Endothelial cell of umbilical vein (primary cell): Measurements from ENCODE around the gene MAFB. TPM values are rescaled to one million over a fixed set of nuclear protein-coding genes. Genes with fewer than 3 reads are reported as not detected.

ENCODE experiments used
- BruUV-seq: library from RNA; stranded (reverse); fragments of 400-500 nt; replicated peaks from 2 replicates; lab custom pipeline; 2021; lab: Mats Ljungman, UMichigan
- CTCF ChIA-PET: fragments of 300-600, 350-600 bp; sonication (Branson Sonifier 250); formaldehyde crosslinking; loops from one replicate; lab custom pipeline; 2021; ENCODE audit warnings: antibody characterized with exemption, inconsistent platforms; lab: Charles Lee
- POLR2A ChIA-PET: fragments of 300-600, 350-600 bp; sonication (Branson Sonifier 250); formaldehyde crosslinking; loops from one replicate; lab custom pipeline; 2021; ENCODE audit warnings: antibody characterized with exemption, inconsistent platforms; lab: Charles Lee
- DNase-seq: peaks from one replicate; pipeline ENCODE4 v3.0.0-alpha.2; 2011; ENCODE audit warnings: low read depth, low spot score
- FAIRE-seq: peaks from 2 replicates; lab custom pipeline; 2011; peaks lifted over from hg19 to GRCh38; lab: Jason Lieb, UNC
- H2AFZ ChIP-seq: 2 replicates; pipeline ENCODE4 v1.6.0; 2012; ENCODE audit warnings: low read depth, low read length, control low read depth, inconsistent platforms
- H3K27ac ChIP-seq: 2 replicates; pipeline ENCODE4 v1.5.1; 2011; ENCODE audit warnings: low read depth, mild to moderate bottlenecking, control low read depth, low read length, moderate library complexity; ENCODE audit not compliant: insufficient read depth
- H3K27me3 ChIP-seq, 2 experiments: 2 replicates each; pipeline versions ENCODE4 v1.6.0 to v1.6.1; 2011; ENCODE audit warnings: low read length in 2 of 2, mixed read lengths in 1 of 2; ENCODE audit not compliant: control insufficient read depth in 2 of 2, insufficient read depth in 2 of 2
- H3K36me3 ChIP-seq, 2 experiments: 2 replicates in 1 of 2; 3 replicates in 1 of 2; pipeline ENCODE4 v1.5.1; 2011; ENCODE audit warnings: low read length in 2 of 2, mild to moderate bottlenecking in 1 of 2, moderate library complexity in 1 of 2; ENCODE audit not compliant: control insufficient read depth in 2 of 2, insufficient read depth in 2 of 2; ENCODE audit errors: extremely low read depth in 1 of 2
- H3K4me1 ChIP-seq: 3 replicates; pipeline ENCODE4 v1.5.1; 2011; ENCODE audit warnings: mild to moderate bottlenecking, low read length; ENCODE audit not compliant: control insufficient read depth, insufficient read depth; ENCODE audit errors: extremely low read depth
- H3K4me2 ChIP-seq: 2 replicates; pipeline ENCODE4 v1.6.1; 2011; ENCODE audit warnings: low read length, control low read depth, mixed read lengths; ENCODE audit not compliant: insufficient read depth
- H3K4me3 ChIP-seq, 3 experiments: fragments of 200-600 bp in 1 of 3; sonication (generic), shearing (Covaris generic) in 1 of 3; replicated peaks in 1 of 3; 2 replicates each; pipeline ENCODE4 v1.5.1; 2011 to 2016; ENCODE audit warnings: control low read depth in 3 of 3, low read length in 3 of 3, mild to moderate bottlenecking in 2 of 3, inconsistent platforms in 1 of 3, low read depth in 1 of 3, moderate library complexity in 1 of 3; ENCODE audit not compliant: insufficient read depth in 1 of 3
- H3K79me2 ChIP-seq: 2 replicates; pipeline ENCODE4 v1.6.0; 2012; ENCODE audit warnings: low read length, inconsistent platforms; ENCODE audit not compliant: control insufficient read depth, insufficient read depth
- H3K9ac ChIP-seq: replicated peaks from 2 replicates; pipeline ENCODE3; 2011; ENCODE audit warnings: low read length, control low read depth; ENCODE audit not compliant: insufficient read depth; ENCODE audit errors: extremely low read depth
- H3K9me1 ChIP-seq: replicated peaks from 3 replicates; pipeline ENCODE4 v1.6.0; 2011; ENCODE audit warnings: mild to moderate bottlenecking, low read length; ENCODE audit not compliant: control insufficient read depth, insufficient read depth; ENCODE audit errors: extremely low read depth
- H3K9me3 ChIP-seq: replicated peaks from 2 replicates; pipeline ENCODE4 v1.5.1; 2012; ENCODE audit warnings: low read length, inconsistent platforms; ENCODE audit not compliant: control insufficient read depth, insufficient read depth
- H4K20me1 ChIP-seq: replicated peaks from 2 replicates; pipeline ENCODE3; 2011; ENCODE audit warnings: mild to moderate bottlenecking, low read length; ENCODE audit not compliant: control insufficient read depth, insufficient read depth; ENCODE audit errors: extremely low read depth
- EZH2 ChIP-seq: IDR thresholded peaks from 2 replicates; pipeline ENCODE4 v1.6.1; 2012; ENCODE audit warnings: borderline replicate concordance, low read depth, mild to moderate bottlenecking, moderate library complexity, low read length, inconsistent platforms; ENCODE audit not compliant: severe bottlenecking
- FOS ChIP-seq: IDR thresholded peaks from 2 replicates; pipeline ENCODE4 v1.6.1; 2011; ENCODE audit warnings: mild to moderate bottlenecking, low read length, moderate library complexity, borderline replicate concordance; ENCODE audit not compliant: insufficient read depth
- GATA2 ChIP-seq: IDR thresholded peaks from 2 replicates; pipeline ENCODE4 v1.7.0; 2011; ENCODE audit warnings: low read depth, mild to moderate bottlenecking, moderate library complexity, mixed read lengths, low read length; ENCODE audit not compliant: insufficient read length, insufficient read depth
- JUN ChIP-seq: IDR thresholded peaks from 2 replicates; pipeline ENCODE4 v1.6.1; 2011; ENCODE audit warnings: borderline replicate concordance, low read depth; ENCODE audit not compliant: insufficient read length, insufficient read depth
- MYC ChIP-seq: IDR thresholded peaks from one replicate; pipeline ENCODE4 v1.6.1; 2011; ENCODE audit warnings: mild to moderate bottlenecking, low read depth, low read length
- POLR2A ChIP-seq: IDR thresholded peaks from 2 replicates; pipeline ENCODE4 v1.6.1; 2012; ENCODE audit warnings: low read depth, mild to moderate bottlenecking, control low read depth, low read length
- POLR2AphosphoS5 ChIP-seq: IDR thresholded peaks from 2 replicates; pipeline ENCODE4 v1.6.1; 2012; ENCODE audit warnings: low read depth, mild to moderate bottlenecking, control low read depth, low read length, moderate library complexity; ENCODE audit not compliant: insufficient read depth
- dilution Hi-C: fragments of 300-500 bp; cut with MboI; formaldehyde crosslinking; loops from one replicate; pipeline ENCODE4 v1.15.0; 2019; ENCODE audit warnings: low sequenced_read_pairs; ENCODE audit not compliant: extremely low pct_ligation_motif_present
- intact Hi-C: fragments of 100-400 bp; cut with micrococcal nuclease; formaldehyde crosslinking; loops from one replicate; pipeline ENCODE4 v1.10.0; 2022
- polyA plus RNA-seq, 4 experiments: library from polyadenylated mRNA; depleted of rRNA in 3 of 4; stranded (reverse) in 3 of 4; unstranded in 1 of 4; fragments of >200 nt; gene quantifications; 2 replicates each; pipeline versions ENCODE4 v1.2.1 to v1.2.3, GENCODE V29; 2011 to 2012; ENCODE audit warnings: missing spikeins in 1 of 4
- total RNA-seq: library from RNA; stranded (reverse); gene quantifications from 2 replicates; pipeline ENCODE4 v1.2.3, GENCODE V29; 2021
- TF ChIP-seq, protein P1 (sequence below), 2 donors: IDR thresholded peaks; 1 replicate in 1 of 2; 2 replicates in 1 of 2; pipeline ENCODE4 v1.5.1; 2011; ENCODE audit warnings: low read length in 2 of 2, mild to moderate bottlenecking in 2 of 2, moderate library complexity in 2 of 2, control low read depth in 1 of 2, inconsistent platforms in 1 of 2, low read depth in 1 of 2; ENCODE audit not compliant: insufficient read depth in 1 of 2; ENCODE audit errors: extremely low read depth in 1 of 2
- TF ChIP-seq, protein P2 (sequence below): IDR thresholded peaks from 2 replicates; pipeline ENCODE4 v1.6.1; 2011; ENCODE audit not compliant: insufficient read depth, insufficient read length

MAFB gene
- total and polyA plus RNA-seq, 2 donors (not counting 3 experiments of a cell fraction or from before 2014, with no cell fraction given), result 1.8 to 3.4 TPM

DNA sequence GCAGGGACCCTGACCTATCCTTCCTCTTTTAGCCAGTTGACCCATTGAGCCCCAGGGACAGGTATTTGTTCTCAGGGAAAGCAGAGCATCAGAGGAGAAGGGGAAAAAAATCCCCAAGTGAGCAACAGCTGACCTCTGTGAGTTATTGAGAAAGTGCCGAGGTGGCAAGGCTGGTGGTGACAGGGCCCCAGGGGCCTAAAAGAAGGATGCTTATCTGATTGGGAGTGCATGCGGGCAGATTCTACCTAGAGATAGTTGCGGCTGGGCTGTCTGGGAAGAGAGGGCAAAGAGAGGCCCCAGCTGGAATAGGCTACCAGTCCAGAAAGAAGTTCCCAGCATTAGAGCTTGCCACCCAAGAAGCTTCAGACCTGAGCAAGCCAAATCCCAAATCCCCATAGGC is 26.5 kb upstream of the MAFB start:
- no TSS peak for BruUV-seq
- intact Hi-C loops, result no loop called here
- POLR2A ChIA-PET, result no interaction called here

More for the DNA sequence above, 26.5 kb upstream of the MAFB start:
- H2AFZ ChIP-seq, result no peak overlapping the region
- H3K79me2 ChIP-seq, result no peaks in the 10 kb centered on the region
- no peak overlapping the region for H3K4me2 ChIP-seq
- dilution Hi-C loops, result no loop called here
- H3K27me3 ChIP-seq, result peaks cover 0 to 3% of the 10 kb centered on the region in 2 experiments
- H4K20me1 ChIP-seq, result no peaks in the 10 kb centered on the region
- no peaks in the 10 kb centered on the region for H3K36me3 ChIP-seq
- no peak overlapping the region for H3K9ac ChIP-seq
- TF ChIP-seq POLR2AphosphoS5 (no peak), POLR2A (no peak), FOS (no peak), JUN (no peak), MYC (no peak), GATA2 (no peak), EZH2 (no peak)
- TF ChIP-seq, protein P1, sequence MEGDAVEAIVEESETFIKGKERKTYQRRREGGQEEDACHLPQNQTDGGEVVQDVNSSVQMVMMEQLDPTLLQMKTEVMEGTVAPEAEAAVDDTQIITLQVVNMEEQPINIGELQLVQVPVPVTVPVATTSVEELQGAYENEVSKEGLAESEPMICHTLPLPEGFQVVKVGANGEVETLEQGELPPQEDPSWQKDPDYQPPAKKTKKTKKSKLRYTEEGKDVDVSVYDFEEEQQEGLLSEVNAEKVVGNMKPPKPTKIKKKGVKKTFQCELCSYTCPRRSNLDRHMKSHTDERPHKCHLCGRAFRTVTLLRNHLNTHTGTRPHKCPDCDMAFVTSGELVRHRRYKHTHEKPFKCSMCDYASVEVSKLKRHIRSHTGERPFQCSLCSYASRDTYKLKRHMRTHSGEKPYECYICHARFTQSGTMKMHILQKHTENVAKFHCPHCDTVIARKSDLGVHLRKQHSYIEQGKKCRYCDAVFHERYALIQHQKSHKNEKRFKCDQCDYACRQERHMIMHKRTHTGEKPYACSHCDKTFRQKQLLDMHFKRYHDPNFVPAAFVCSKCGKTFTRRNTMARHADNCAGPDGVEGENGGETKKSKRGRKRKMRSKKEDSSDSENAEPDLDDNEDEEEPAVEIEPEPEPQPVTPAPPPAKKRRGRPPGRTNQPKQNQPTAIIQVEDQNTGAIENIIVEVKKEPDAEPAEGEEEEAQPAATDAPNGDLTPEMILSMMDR (IDR thresholded peaks at IDR 0.05; ENCODE audit: extremely low read depth in 1 of 2, insufficient read depth in 1 of 2, low read depth in 1 of 2, low read length in 2 of 2), result no peak
- TF ChIP-seq, protein P2, sequence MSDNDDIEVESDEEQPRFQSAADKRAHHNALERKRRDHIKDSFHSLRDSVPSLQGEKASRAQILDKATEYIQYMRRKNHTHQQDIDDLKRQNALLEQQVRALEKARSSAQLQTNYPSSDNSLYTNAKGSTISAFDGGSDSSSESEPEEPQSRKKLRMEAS, result no peak
- FAIRE-seq, result no peak
- H3K9me1 ChIP-seq, result no peaks in the 10 kb centered on the region
- no peak for DNase-seq
- no peak overlapping the region for H3K4me3 ChIP-seq
- H3K9me3 ChIP-seq, result no peaks in the 10 kb centered on the region
- no peaks in the 10 kb centered on the region for H3K4me1 ChIP-seq
- no peak overlapping the region for H3K27ac ChIP-seq
- CTCF ChIA-PET, result interaction anchor here (1.2 to 1.4 kb wide), 2 partner anchors 10 to 26 kb away, joined by 3 to 6 read pairs; no protein-coding TSS in a partner anchor
